Stimulated activated CD8-positive, alpha-beta memory T cell treated with anti-CD3 and anti-CD28 coated beads, Interleukin-12 subunit alpha, Interleukin-12 subunit beta, amount 100 ng/mL, for 24 hours (primary cell): ENCODE results near the gene EEF2K.
"Not testable (repeated sequence)": the region's sequence is repeated elsewhere in the genome, so short reads cannot be mapped to it uniquely, and the experiment has no call there.

Experiments used
- DNase-seq: peaks from one replicate; pipeline ENCODE4 v3.0.0-alpha.2; 2020; ENCODE audit errors: extremely low read depth

EEF2K gene

GRCh38 chr16:22210854-22211253 lies 4.8 kb downstream of the EEF2K start:
- DNase-seq: no peak

GRCh38 chr16:22213236-22213635 lies 7.2 kb downstream of the EEF2K start:
- DNase-seq: no peak

GRCh38 chr16:22213801-22214200 lies 7.7 kb downstream of the EEF2K start:
- DNase-seq: no peak

- DNase-seq: no peak
These were observed 8.3 kb downstream of the EEF2K start for GRCh38 chr16:22214402-22214801.

GRCh38 chr16:22214889-22215288 lies 8.8 kb downstream of the EEF2K start:
- no peak for DNase-seq

- no peak for DNase-seq
These were observed 10.2 kb downstream of the EEF2K start for GRCh38 chr16:22216191-22216831.

- not testable (repeated sequence) for DNase-seq
These were observed 10.8 kb downstream of the EEF2K start for GRCh38 chr16:22216832-22217225.

DNA sequence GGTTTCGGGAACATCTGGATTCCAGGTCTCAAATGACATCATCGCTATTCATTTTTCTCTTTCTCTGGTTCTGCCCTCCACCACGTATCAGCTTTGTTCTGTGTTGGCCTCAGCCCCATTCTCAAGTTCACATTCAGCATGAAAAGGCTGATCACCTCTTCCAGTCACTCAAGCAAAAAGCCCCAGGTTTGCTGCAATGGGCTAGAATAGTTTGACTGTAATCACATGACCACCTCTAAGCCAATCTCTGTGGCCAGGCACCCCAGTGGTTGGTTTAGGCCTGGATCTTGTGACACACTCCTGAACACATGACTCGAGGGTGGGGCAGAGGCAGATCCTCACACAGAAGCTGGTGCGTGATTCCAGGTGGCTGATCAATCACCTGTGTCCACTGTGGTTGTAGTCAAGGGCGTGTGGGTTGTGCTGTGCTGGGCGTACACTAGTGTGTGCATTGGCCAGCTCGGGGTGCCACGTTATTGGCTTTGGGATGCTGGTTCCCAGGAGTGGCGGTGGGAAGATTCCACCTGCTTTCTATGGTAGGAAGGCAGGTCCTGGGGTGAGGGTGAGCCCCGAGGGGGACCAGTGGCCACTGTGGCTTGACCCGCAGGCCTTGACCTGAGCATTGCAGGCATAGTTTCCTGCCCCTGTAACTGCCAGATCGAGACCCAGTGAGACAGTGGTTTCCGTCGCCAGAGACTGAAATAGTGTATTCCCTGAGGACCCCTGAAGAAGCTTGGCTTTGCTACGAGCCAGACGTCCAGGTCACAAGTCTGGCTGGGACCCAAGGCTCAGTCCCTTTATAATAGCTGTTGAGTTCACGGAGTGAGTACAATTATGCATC lies 12.0 kb downstream of the EEF2K start:
- DNase-seq: no peak

GRCh38 chr16:22219389-22220068 lies 13.5 kb downstream of the EEF2K start:
- no peak for DNase-seq

DNA sequence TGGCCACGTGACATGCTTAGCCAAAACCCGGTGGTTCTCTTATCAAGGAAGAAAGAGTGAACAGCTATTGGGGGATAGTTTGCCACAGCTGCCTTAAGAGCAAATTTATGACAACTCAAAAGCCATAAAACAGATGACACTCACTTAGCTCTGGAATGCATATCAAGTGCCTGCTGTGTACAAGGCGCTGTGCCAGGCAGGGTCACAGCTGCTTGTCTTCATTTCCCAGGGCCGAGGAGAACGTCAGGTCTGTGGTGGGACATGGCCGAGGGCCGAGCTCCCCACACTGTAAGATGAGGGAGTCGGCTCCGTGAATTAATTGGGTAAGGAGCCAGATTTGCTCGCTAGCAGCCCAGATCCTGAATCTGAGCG lies 14.0 kb downstream of the EEF2K start:
- no peak for DNase-seq

GRCh38 chr16:22220714-22221113 lies 14.6 kb downstream of the EEF2K start:
- no peak for DNase-seq

DNA sequence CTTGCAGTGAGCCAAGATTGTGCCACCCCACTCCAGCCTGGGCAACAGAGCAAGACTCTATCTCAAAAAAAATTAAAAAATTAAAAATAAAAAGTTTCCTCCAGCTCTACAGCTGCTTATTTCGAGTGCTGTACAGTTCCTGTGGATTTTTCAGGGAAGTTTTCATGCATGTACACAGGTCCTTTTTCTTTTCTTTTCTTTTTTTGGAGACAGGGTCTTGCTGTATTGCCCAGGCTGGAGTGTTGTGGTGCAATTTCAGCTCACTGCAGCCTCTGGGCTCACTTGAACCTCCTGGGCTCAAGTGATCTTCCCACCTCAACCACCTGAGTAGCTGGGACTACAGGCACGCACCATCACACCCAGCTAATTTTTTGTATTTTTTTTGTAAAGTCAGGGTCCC lies 15.9 kb downstream of the EEF2K start:
- DNase-seq: no peak

DNA sequence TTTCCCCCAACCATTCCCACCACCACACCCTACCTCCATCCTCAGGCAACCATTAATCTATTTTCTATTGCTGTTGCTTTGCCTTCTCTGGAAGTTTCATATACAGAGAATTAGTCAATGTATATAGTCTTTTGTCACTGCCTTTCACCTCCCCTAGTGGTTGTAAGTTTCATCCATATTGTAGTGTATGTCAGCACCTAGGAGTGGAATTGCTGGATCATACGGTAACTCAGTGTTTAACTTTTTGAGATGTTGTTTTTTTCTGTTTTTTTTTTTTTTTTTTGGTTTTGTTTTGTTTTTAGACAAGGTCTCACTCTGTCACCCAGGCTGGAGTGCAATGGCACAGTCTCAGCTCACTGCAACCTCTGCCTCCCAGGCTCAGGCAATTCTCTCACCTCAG lies 16.9 kb downstream of the EEF2K start:
- no peak for DNase-seq

GRCh38 chr16:22225060-22225459 lies 19.0 kb downstream of the EEF2K start:
- no peak for DNase-seq

DNA sequence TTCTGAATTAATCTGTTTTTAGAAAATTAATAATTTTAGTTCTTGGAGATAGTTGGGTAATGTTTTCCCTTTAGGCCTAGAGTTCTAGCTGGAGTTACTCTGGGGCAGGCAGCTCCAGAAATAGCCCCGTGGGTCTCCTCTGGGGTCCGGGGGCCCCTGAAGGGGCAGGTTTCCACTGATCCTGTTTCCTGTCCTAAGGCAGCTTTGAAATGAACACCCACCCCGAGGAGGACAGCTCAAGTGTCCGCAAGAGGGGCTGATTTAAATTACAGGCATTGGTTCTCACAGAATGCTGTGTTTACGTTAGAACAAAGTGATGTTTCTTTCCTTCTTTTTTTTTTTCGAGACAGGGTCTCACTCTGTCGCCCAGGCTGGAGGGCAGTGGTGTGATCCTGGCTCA lies 23.8 kb downstream of the EEF2K start:
- no peak for DNase-seq

DNA sequence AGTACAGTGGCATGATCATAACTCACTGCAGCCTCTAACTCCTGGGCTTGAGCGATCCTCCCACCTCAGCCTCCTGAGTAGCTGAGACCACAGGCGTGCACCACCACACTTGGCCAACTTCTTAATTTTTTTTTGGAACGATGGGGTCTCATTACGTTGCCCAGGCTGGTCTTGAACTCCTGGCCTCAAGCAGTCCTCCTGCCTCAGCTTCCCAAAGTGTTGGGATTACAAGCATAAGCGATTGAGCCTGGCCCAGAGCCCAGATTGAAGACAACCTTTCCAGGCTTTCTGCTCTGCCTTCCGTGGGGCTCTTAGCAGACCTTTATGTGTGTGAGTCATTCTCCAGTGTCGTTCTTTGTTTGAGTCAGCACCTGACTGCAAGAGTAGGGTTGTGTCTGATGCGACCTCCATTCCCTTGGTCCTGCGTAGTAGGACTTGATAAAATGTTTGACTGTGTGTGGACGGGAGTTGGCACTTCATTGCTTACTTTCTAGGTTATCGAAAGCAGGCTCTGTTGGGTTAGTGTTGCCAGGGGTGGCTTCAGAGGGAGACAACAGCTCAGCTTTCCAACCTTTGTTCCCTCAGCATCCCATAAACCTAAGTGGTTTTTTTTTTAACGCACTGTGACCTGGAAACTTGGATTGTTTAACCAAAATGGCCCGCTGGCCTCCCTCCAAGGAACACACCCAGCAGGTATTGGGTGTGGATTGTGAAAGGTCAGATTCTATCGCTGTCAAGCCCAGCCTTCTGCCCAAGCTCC lies 26.4 kb downstream of the EEF2K start:
- no peak for DNase-seq

- no peak for DNase-seq
These were observed 26.9 kb downstream of the EEF2K start for GRCh38 chr16:22233037-22233372.

DNA sequence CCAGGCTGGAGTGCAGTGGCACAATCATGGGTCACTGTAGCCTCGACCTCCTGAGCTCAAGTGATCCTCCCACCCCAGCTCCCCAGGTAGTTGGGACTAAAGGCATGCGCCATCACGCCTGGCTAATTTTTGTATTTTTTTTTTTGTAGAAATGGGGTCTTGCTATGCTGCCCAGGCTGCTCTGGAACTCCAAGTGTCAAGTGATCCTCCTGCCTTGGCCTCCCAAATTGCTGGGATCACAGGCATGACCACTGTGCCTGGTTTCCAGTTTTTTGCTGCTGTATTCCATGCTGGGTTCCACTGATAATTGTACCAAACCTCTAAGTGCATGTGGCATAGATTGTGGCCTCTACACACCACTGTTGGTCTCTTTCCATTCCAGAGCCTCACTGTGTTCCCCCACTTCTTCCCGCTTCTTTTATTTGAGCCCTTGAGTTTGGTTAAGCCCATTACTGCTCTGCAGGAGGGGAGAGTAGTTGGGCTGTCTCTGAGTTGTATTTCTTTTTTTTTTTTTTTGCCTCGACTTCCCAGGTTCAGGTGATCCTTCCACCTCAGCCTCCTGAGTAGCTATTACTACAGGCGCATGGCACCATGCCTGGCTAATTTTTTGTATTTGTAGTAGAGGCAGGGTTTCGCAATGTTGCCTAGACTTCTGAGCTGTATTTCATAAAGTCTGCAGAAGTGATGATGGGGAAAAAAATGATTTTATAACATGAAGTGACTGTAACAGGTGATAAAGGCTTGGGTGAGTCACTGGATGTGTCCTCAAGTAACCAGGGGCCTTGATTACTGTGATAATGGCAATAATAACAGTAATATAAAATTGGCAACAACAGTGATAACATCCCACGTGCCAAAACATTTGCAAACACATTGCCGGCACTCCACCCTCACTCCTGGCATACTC lies 30.0 kb downstream of the EEF2K start:
- DNase-seq: no peak

DNA sequence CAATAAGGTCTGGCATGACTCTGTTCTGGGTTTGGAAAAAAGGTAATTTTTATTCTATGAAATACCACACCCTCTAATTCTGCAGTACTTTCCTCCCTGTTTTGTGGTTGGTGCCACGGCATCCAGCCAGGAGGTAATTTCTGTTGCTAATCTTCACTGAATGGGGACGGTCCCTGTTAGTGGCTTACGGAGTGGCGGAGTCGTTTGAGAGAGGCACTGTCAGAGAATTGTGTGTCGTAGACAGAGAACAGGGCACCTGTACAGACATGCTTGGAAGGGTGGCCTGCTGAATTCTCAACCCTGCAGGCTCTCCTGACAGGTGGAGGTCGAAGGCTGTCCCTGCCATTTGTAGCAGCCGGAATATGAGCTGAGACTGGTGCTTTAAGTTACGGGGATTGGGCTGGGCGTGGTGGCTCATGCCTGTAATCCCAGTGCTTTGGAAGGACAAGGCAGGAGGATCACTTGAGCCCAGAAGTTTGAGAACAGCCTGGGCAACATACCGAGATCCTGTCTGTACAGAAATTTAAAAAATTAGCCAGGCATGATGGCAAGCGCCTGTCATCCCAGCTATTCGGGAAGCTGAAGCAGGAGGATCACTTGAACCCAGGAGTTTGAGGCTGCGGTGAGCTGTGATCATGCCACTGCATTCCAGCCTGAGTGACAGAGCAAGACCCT lies 33.2 kb downstream of the EEF2K start:
- no peak for DNase-seq

DNA sequence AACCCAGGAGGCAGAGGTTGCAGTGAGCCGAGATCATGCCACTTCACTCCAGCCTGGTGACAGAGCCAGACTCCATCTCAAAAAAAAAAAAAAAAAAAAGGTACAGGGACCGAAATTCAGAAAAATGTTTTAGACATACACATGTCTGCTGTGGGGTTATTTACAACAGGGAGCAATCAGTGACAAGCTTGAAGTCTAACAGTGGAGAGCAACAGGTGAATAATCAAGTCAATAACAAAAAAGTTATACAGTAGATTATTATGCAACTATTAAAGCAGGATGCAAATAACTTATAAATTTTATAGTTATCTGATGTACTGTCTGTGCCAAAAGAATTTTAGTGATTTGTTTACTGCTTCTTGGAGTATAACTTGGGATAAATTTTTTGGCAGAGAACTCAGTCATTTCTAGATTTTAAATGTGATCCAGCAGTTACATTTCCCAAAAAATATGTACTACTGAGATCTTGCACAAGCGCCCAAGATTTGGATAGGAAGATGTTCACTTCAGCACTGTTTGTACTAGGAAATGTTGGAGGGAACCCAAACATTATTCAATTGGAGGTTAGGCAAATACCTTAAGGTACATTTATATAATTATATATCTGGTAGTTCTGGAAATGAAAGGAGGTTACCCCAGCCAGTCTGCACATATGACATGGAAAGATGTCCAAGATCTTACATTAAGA lies 34.1 kb downstream of the EEF2K start:
- DNase-seq: no peak
